ENCODE data around the gene RAB3IP.

- TF ChIP-seq CTCF (IDR thresholded peaks at IDR 0.05 in 4 of 5, conservative IDR thresholded peaks at IDR 0.05 in 1 of 5) (no peak), POLR2A (IDR thresholded peaks at IDR 0.05) (no peak)
Observed at GRCh38 chr12:69756088-69756755, 17.6 kb downstream of the RAB3IP start.

All from gastrocnemius medialis (tissue), 4 donors.